NCI-H1436 (cell line): Measurements from ENCODE around the gene ASTN2.
"Not testable (repeated sequence)": the region's sequence is repeated elsewhere in the genome, so short reads cannot be mapped to it uniquely, and the experiment has no call there.

ENCODE experiments used
- DNase-seq: peaks from one replicate; lab custom pipeline; 2025; lab: John Stamatoyannopoulos, UW

ASTN2 gene

GRCh38 chr9:116460026-116460425 is 954.8 kb downstream of the ASTN2 start:
- DNase-seq, result no peak

GRCh38 chr9:116459576-116459975 is 955.3 kb downstream of the ASTN2 start:
- DNase-seq, result no peak

GRCh38 chr9:116456490-116457088 is 958.3 kb downstream of the ASTN2 start:
- no peak for DNase-seq

GRCh38 chr9:116454539-116454938 is 960.3 kb downstream of the ASTN2 start:
- DNase-seq, result not testable (repeated sequence)

GRCh38 chr9:116453785-116454184 is 961.1 kb downstream of the ASTN2 start:
- no peak for DNase-seq

GRCh38 chr9:116452634-116453033 is 962.2 kb downstream of the ASTN2 start:
- no peak for DNase-seq

- no peak for DNase-seq
Measured at GRCh38 chr9:116452227-116452626, 962.6 kb downstream of the ASTN2 start.

GRCh38 chr9:116451500-116452115 is 963.2 kb downstream of the ASTN2 start:
- no peak for DNase-seq

GRCh38 chr9:116450378-116451139 is 964.3 kb downstream of the ASTN2 start:
- DNase-seq, result no peak

- DNase-seq, result no peak
Measured at GRCh38 chr9:116449949-116450348, 964.9 kb downstream of the ASTN2 start.

- DNase-seq, result no peak
Measured at GRCh38 chr9:116448431-116448830, 966.4 kb downstream of the ASTN2 start.

- DNase-seq, result no peak
Measured at GRCh38 chr9:116447934-116448333, 966.9 kb downstream of the ASTN2 start.

GRCh38 chr9:116442528-116442927 is 972.3 kb downstream of the ASTN2 start:
- no peak for DNase-seq

- no peak for DNase-seq
Measured at GRCh38 chr9:116437411-116438370, 977.2 kb downstream of the ASTN2 start.

- no peak for DNase-seq
Measured at GRCh38 chr9:116436121-116436520, 978.7 kb downstream of the ASTN2 start.

GRCh38 chr9:116435706-116436105 is 979.2 kb downstream of the ASTN2 start:
- DNase-seq, result no peak

GRCh38 chr9:116434314-116434713 is 980.5 kb downstream of the ASTN2 start:
- DNase-seq, result no peak

- DNase-seq, result no peak
Measured at GRCh38 chr9:116432051-116432450, 982.8 kb downstream of the ASTN2 start.

GRCh38 chr9:116430849-116431248 is 984.0 kb downstream of the ASTN2 start:
- DNase-seq, result no peak

GRCh38 chr9:116425244-116425643 is 989.6 kb downstream of the ASTN2 start:
- DNase-seq, result no peak

GRCh38 chr9:116423149-116423548 is 991.7 kb downstream of the ASTN2 start:
- peak; percentile 9 for DNase-seq
